Measurements from ENCODE around the gene ATN1. TPM values are rescaled to one million over a fixed set of nuclear protein-coding genes. Genes with fewer than 3 reads are reported as not detected.

Gene ATN1
- total and polyA plus RNA-seq, 9 of the 15 experiments (the other 6 are each of a cell fraction or from before 2014, with no cell fraction given) = 0.15 to 49.8 (median 2.7) TPM

DNA sequence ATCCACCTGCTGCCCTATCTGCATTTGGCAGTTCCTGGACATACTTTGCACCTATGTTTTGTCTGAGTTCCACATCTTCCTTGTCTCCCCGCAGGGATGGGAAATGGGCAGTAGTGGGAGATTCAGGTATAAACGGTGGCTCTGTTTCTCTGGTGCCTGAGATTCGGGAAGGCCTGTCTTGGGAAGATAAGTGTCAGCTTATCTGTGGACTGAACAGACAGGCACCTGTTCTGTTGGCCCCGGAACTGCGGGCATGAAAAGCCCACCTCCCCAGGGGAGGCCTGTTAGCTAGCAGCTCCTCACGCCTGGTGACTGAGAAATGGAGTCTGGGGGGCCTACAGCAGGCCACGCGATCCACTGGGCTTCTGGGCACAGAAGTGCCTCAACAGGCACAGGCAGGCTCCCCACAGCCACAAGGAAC lies 36.9 kb downstream of the ATN1 start (continued):
- TF ChIP-seq, protein P1, sequence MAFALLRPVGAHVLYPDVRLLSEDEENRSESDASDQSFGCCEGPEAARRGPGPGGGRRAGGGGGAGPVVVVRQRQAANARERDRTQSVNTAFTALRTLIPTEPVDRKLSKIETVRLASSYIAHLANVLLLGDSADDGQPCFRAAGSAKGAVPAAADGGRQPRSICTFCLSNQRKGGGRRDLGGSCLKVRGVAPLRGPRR (CRISPR knock-in tag; IDR thresholded peaks at IDR 0.05) = no peak
- no peak for TF ChIP-seq SP1 (CRISPR knock-in tag; IDR thresholded peaks at IDR 0.05)
- no peak for TF ChIP-seq DLX4 (CRISPR knock-in tag; IDR thresholded peaks at IDR 0.05)
- TF ChIP-seq NFRKB (IDR thresholded peaks at IDR 0.05; ENCODE audit: low read depth) = no peak
- TF ChIP-seq POLR2A (conservative IDR thresholded peaks at IDR 0.05) = peak; percentile 69
- TF ChIP-seq CLOCK (CRISPR knock-in tag; IDR thresholded peaks at IDR 0.05; ENCODE audit: borderline replicate concordance) = no peak
- TF ChIP-seq ZNF174 (CRISPR knock-in tag; IDR thresholded peaks at IDR 0.05) = no peak
- no peak for TF ChIP-seq CTCFL (IDR thresholded peaks at IDR 0.05; ENCODE audit: borderline replicate concordance, insufficient read depth, low read depth, low read length, poor library complexity, severe bottlenecking)
- no peak for TF ChIP-seq ZNF699 (CRISPR knock-in tag; IDR thresholded peaks at IDR 0.05; ENCODE audit: insufficient replicate concordance)
- TF ChIP-seq, protein P2, sequence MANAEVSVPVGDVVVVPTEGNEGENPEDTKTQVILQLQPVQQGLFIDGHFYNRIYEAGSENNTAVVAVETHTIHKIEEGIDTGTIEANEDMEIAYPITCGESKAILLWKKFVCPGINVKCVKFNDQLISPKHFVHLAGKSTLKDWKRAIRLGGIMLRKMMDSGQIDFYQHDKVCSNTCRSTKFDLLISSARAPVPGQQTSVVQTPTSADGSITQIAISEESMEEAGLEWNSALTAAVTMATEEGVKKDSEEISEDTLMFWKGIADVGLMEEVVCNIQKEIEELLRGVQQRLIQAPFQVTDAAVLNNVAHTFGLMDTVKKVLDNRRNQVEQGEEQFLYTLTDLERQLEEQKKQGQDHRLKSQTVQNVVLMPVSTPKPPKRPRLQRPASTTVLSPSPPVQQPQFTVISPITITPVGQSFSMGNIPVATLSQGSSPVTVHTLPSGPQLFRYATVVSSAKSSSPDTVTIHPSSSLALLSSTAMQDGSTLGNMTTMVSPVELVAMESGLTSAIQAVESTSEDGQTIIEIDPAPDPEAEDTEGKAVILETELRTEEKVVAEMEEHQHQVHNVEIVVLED (CRISPR knock-in tag; IDR thresholded peaks at IDR 0.05) = no peak
- TF ChIP-seq ATF2 (CRISPR knock-in tag; IDR thresholded peaks at IDR 0.05) = no peak
- TF ChIP-seq CCAR2 (IDR thresholded peaks at IDR 0.05; ENCODE audit: low read depth, low read length) = no peak
- TF ChIP-seq FOXP1 (CRISPR knock-in tag; IDR thresholded peaks at IDR 0.05) = no peak
- no peak for TF ChIP-seq ZC3H8 (IDR thresholded peaks at IDR 0.05)
- TF ChIP-seq ADNP (tag; IDR thresholded peaks at IDR 0.05) = no peak
- TF ChIP-seq NR3C1 (CRISPR knock-in tag; IDR thresholded peaks at IDR 0.05) = no peak

Measured in K562 (cell line).